AG20443 (cell line): ENCODE results near the gene DNAJA2.
"Not testable (repeated sequence)": the region's sequence is repeated elsewhere in the genome, so short reads cannot be mapped to it uniquely, and the experiment has no call there.

Experiments used
- DNase-seq: peaks from one replicate; pipeline ENCODE4 v3.0.0; 2012; ENCODE audit warnings: low spot score, mixed read lengths

The DNAJA2 gene

DNA sequence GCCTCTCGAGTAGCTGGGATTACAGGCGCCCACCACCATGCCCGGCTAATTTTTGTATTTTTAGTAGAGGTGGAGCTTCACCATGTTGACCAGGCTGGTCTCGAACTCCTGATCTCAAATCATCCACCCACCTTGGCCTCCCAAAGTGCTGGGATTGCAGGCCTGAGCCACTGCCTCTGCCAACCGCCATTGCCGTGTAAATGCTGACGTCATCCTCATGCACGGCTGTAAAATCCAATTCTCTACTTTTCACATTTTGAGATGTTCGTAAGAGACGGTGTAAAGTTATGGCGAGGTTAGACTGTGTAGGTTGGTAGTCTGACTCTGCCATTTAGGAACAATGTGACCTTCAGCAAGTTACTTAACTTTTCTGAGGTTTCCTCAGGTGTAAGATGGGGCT lies 1.7 kb upstream of the DNAJA2 start:
- DNase-seq: no peak

DNA sequence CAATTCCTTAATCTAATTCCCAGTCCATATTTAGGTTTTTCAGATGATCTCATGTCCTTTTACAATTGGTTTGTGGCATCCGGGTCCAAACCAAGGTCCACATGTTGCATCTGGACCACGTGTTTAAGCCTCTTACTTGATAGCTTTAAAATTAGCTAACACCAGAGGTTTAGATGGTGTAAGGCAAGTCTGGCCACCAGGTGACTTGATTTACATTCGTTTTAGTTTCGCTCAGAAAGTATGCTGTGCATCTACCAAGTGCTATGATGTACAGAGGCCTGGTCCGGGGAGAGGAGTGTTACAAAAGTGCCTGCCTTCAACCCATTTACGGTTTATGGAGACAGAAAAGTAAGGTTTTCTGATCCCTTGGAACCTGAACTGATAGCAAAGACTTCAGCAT lies 878 bp upstream of the DNAJA2 start:
- no peak for DNase-seq

DNA sequence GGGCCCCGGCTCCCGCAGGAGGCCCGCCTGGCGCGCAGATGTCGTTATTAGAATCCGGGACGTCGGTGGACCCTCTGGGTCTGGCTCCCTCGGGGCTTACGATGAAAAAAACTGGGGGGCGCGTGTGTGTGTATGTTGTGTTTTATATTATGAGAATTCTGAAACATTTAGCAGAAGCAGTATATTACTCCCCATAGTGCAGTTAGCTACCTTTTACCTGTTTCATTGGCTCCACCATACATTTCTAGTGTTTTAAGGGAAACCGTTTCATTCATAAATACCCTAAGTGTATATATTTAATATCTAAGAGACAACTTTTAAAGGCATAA lies 486 bp upstream of the DNAJA2 start:
- DNase-seq: no peak

DNA sequence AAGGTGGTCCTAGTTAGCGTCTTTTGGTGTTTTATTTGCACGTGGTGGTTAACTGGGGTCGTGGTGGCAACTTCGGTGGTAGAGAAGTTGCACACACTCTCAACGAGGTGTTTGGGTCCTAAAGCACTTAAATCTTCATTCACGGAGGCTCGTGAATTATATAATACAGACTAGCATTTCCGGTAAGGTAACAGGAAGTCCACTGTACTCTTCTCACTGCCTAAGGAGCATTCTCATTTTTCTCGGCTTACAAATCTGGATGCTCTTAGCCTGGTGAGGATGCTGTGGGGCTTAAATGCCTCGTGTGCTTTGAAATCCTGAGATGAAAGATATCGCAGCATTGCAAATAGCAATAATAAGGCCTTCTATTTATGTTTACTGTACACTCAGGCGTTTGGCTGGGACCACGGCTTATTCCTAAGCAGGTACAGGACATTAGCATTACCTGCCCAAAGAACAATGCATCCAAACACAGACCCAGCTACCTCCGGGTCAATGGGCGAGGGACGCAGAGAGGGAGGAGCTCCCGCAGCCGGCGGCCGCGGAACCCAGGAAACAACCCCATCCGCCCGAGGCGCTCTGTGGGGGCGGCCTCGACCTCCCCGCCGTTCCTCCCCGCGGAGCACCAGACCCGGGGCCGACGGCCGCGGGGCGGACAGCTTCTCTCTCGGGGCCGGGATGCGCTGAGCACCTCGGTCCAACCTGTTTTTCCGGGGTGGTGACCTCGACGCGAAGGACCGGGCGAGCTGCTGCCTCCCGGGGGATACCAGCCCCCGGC lies 856 bp downstream of the DNAJA2 start:
- peak; percentile 66 for DNase-seq

DNA sequence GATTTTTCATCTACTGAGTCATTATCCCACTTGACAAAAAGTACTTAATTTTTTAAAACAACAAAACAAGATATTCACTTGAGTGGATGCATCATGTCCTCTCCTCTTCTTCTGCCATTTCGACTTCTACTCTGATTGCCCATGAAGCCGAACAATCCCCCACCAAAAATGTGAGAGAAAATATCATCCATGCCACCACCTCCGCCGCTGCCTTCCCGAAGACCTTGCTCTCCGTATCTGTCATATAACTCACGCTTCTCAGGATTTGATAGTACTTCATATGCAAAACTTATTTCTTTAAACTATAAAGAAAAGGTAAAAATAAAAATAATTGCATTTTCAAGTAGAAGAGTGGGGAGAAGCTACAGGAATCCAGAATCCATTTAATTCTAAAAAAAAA lies 2.2 kb downstream of the DNAJA2 start:
- no peak for DNase-seq

DNA sequence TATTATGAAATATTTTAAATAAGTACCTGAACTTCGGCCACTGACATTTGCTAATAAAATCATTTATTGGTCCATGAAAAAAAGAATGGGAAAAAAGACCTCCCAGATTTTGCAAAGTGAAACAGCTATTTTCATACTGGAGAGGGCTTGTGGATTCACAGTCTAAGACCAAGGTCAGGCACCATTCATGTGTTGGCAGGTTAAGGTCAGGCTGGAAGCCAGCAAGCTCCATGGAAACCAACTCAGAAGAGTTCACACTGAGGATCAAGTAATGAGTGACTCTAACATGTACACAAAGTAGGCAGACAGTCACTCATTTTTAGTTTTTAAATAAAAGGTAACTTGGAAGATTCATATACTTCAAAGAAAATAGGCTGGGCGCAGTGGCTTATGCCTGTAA lies 3.4 kb downstream of the DNAJA2 start:
- DNase-seq: no peak

DNA sequence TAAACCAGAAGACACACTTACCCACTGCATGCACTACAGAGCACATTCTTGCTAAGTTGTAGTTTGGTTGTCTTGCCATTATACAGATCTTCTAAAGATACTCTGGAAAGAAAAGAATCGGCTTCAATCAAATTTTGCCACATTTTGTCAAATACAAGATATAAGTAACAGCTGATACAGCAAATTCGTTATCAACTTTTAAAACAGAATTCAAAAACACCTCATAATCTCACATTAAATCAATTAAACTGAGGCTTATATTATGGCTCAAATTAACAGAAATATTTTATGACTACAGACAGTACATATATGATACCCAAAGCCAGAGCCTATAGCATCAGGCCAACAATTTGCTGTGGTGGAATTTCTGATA lies 5.4 kb downstream of the DNAJA2 start:
- DNase-seq: no peak

DNA sequence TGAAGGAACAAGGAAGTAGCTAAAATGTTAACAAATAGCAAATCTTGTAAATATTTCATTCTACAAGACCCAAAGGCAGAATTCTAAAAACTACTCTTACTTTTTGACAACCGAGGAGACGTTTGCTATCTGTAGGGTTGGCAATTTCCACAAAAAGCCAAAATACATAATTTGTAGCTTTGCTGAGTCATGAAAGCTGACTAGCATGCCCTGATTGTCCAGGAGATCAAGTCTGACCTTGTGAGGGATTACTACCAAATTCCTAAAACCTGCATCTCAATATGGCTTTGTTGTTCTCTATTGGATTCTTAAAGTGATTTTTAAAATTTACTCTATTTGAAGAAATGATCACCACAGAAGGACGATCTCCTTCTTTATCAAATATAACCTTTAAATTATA lies 10.8 kb downstream of the DNAJA2 start:
- DNase-seq: no peak

DNA sequence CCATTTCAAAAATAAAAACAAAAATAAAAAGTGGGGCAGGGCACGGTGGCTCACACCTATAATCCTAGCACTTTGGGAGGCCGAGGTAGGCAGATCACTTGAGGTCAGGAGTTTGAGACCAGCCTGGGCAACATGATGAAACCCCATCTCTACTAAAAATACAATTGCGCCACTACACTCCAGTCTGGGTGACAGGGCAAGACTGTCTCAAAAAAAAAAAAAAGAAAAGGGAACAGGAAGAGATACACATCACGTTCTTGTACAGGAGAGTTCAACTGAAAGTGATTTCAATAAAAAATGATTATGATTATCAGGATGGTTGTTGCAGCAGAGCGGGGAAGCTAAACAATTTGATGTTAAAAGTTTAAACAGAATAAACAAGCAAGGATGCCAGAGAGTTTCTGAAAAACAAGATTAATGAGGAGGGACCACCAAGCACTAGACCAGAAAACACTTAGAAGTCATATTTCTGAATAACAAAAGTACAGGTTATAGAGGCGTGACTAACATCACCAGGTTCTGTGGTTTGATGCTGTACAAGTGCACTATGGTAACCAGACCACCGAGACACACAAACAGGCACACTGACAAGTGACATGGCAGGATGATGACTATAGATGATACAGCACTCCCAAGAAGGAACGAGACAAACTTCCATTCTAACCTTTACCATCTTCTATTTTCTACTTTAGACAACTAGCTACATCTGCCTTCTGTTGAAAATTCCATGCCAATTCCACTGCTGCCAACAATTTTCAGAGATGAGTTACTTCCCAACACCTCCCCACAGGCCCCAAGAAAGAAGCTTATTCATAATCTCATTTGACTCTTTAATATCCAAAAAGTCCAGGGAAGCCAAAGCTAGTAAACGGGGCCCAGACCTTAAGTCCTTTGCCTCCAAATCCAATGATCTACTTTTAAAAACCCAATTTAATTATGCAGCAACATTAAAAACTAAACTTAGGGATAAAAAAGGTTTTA lies 11.8 kb downstream of the DNAJA2 start:
- peak; percentile 61 for DNase-seq

DNA sequence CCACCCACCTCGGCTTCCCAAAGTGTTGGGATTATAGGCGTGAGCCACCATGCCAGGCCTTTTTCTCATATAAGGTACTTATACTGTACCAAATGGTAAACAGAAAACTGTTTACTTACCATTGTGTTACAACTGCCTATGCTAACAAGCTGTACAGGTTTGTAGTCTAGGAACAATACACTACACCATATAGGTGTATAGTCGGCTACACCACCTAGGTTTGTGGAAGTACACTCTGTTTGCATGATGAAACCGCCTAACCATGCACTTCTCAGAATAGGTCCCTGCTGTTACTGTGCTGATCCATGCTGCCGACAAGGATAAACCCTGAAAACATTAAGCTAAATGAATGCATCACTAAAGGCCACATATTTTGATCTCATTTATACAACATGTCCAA lies 18.9 kb downstream of the DNAJA2 start:
- DNase-seq: no peak

DNA sequence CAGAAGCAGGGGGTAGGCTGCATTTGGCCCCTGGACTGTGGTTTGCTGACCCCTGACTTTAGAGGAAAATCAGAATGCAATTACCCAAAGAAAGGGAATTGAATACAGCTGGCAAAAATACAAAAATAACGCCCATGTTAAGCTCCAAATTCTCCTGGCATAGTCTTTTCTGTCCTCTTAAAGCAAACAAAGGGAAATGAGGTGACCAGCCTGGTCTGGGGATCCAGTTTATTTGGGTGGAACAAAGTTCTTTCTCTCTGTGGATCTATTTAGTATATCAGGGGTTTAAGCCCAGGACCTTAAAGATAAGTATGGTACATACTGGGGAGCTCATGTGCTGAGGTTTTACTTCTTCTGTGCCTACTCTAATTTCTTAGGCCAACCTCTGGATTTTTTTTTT lies 23.5 kb downstream of the DNAJA2 start:
- no peak for DNase-seq

DNA sequence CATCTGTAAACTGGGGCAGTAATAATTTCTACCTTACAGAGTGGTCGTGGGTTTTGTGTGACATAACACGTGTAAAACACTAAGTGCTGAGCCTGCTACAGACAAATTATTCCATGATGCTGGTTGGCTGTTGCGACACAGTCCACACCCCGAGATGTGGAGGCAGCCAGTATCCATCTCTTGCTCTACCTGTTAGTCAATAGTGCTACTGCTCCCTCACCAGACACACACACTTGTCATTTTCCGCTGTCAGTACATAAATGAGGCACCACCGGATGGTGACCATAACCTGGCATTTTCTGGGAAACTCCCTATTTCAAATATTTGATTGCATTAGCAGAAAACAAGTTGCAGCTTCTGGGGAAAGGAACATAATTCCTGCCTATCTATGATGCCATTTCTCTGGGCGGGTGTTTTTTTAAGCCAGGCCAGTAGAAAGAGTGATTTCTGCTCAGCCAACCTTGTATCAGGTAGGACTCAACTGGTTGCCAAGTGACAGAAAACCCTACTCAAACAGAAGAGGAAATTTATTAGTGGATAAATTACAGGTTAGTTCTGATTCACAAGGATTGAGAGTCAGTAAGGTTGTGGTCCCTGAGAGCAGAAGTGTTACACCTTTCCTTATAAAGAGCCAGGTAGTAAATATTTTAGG lies 24.1 kb downstream of the DNAJA2 start:
- no peak for DNase-seq

DNA sequence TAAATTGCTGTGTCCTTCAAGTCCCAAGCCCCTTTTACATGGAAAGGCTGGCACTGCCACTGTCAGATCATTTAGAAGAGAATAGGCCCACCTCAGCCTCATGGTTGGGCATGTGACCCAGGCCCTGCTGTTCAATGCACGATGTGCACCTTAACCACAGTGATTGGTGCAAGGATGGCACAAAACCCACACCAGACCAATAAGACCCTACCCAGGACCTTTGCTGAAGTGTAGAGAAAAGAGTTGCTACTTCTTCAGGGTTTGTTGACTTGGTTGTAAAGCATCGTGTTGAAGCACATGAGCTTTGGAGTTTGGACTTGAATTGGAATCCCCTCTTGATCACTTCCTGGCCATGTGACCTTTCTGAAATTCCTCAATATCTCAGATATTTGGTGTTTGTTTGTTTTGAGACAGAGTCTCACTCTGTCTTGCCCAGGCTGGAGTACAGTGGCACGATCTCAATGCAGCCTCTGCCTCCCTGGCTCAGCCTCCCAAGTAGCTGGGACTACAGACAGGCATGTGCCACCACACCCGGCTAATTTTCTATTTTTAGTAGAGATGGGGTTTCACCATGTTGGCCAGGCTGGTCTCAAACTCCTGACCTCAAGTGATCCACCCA lies 24.8 kb downstream of the DNAJA2 start:
- no peak for DNase-seq

DNA sequence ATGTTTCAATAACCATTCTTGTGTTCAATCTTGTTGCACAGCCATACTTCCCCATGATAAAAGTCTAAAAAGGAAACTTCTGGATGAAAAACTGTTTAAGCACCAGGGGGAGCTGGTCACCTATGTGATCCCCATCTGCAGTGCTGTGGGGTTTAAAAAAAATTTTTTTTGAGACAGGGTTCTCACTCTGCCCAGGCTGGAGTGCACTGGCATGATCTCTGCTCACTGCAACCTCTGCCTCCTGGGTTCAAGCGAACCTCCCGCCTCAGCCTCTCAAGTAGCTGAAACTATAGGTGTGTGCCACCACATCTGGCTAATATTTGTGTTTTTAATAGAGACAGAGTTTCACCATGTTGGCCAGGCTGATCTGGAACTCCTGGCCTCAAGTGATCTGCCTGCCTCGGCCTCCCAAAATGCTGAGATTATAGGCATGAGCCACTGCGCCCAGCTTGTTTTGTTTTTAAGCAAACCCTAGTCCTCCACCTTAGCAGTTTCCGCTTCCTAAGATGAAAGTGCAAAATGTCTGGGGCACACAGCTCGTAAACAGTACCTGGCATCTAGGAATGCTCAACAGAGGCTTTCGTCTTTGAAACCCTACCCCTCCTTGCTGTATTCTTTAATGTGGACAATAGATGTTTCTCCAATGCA lies 25.4 kb downstream of the DNAJA2 start:
- peak; percentile 63 for DNase-seq

DNA sequence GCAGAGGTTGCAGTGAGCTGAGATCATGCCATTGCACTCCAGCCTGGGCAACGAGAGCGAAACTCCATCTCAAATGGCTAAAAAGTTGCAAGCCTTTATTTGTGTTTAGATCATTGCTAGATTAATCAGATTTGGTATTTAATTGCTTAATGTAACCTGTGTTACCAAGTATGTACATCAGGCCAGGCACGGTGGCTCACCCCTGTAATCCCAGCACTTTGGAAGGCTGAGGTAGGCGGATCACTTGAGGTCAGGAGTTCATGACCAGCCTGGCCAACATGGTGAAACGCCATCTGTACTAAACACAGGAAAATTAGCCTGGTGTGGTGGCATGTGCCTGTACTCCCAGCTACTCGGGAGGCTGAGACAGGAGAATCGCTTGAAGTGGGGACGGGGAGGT lies 28.8 kb downstream of the DNAJA2 start:
- DNase-seq: not testable (repeated sequence)

DNA sequence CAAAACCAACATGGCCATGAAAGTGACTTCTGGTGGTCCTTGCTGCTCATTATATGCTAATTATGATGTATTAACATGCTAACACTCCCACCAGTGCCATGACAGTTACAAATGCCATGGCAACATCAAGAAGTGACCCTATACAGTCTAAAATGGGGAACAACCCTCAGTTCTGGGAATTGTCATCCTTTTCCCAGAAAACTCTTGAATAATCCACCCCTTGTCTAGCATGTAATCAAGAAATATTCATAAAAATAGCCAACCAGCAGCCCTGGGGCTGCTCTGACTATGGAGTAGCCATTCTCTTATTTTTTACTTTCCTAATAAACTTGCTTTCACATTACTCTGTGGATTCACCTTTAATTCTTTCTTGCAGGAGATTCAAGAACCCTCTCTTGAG lies 35.9 kb downstream of the DNAJA2 start:
- no peak for DNase-seq

DNA sequence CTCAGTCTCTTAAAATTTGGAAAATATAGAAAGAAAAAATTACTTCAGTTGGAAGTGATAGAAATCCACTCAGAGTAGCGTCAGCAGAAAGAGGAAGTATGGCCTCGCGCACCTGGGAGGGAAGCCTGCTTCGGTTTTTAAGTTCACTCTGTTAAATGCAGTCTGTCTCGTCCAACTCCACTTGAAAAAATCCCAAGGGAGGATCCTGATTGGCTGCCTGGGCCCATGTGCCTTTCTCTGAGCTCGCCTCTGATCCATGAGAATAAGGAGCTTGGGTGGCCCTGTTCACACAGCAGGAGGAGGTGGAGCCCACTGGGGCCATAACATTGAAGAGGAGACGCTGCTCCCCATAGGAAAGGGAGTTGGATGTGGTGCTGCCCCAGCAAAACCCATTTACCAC lies 40.7 kb downstream of the DNAJA2 start:
- no peak for DNase-seq

DNA sequence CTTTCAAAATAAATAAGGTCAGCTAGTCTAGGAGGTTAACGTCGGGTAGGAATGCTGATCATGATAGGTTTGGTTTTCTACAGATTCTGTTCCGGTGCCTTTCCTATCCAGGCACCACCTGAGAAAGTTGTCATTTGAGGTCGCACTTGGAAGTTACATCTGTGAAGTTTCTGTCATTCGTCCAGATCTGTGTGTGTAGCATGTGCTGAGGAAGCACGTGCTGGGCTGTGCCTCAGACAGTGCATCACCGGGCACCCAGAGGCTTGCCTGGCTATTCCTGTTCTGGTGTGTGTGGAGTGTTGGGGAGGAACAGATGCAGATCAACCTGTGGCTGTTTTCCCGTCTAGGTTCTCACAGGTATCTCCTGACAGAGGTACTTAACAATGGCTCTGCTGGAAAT lies 42.6 kb downstream of the DNAJA2 start:
- DNase-seq: no peak

DNA sequence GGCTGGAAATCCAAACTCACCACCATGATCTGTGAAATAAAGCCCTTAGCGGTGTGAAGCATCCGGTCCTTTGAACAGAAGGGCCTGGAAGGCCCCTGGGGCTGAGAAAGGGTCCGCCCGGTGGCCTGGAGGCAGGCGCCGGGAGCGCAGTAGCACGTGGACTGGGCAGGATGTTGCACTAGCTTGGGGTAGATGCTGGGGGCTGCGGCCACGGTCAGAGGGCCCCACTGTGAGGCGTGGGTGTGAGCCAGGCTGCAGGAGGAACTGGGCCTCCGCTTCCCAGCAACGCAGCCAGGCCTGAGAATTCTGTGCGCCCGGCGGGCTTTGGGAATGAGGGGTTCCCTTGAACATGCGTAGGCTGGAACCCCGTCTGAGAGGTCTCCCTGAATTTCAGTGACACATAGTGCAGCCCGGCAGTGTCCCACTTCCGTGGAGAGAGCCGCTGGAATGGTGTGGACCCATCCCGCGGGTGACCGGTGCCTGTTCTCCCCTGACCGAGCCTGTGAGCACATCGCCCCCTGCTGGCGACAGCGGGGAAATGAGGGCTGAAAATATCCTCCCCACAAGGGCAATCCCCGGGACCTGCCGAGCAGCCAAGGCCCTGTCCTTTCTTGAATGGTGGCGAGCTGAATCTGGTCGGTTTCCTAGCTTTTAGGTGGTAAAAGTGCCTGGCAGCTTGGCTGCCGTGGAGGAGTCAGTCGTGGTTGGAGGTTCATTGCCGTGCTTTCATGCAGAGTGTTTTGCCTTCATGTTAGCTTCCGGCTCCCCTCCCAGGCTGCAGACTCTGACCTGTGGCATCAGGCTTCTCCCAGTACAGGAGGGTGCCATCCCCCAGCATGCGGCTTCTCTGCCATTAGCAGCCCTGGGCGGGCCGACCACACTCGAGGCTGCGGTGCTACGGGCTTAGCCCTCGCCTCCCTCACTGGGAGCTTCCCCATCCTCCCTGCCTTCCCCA lies 43.8 kb downstream of the DNAJA2 start:
- peak; percentile 93 for DNase-seq

DNA sequence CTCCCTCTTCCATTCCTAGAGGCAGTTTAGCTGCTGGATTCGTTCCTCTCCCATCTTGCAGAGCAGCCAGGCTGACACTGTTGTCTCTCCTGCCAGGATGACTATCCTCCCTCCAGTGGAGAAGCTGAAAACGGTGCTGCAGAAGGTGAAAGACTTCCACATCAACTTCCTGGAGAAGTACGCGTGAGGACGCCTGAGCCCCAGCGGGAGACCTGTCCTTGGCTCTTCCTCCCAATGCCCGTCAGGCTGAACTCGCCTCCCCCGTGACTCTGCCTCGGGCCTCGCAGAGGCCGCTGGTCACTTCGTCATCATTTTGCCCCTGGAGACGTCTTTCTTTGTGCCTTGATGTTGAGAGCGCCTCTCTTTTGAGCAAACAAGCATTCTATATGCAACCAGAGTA lies 44.7 kb downstream of the DNAJA2 start:
- DNase-seq: no peak

DNA sequence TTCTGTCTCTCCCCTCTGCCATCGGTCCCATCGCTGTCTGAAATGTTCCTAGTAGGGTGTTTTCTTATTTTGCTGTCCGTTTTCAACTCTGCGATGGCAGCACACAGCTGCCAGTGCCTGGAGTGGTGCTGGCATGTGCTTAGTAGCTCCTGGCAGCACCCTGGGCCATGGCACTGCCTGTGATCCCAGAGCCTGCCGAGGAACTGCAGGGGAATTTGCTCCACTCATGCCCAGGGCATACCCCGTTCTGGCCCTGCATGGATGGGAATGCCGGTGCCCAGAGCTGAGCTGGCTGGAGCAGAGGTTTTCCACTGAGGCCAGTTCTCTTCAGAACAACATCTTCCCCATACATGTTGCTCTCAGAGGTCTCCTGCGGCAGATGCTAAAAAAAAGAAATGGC lies 46.2 kb downstream of the DNAJA2 start:
- DNase-seq: no peak
